Ishikawa (cell line): ENCODE data around the gene KIF5B.

Experiments
- CREB1 ChIP-seq: IDR thresholded peaks from 2 replicates; pipeline ENCODE4 v1.6.1; 2012; ENCODE audit warnings: low read depth
- EP300 ChIP-seq: IDR thresholded peaks from 2 replicates; pipeline ENCODE4 v1.6.1; 2012; ENCODE audit warnings: borderline replicate concordance
- FOXM1 ChIP-seq: IDR thresholded peaks from 2 replicates; pipeline ENCODE4 v1.6.1; 2012; ENCODE audit warnings: low read depth, borderline replicate concordance
- MAX ChIP-seq: IDR thresholded peaks from 2 replicates; pipeline ENCODE4 v1.6.1; 2012
- NFIC ChIP-seq: IDR thresholded peaks from 2 replicates; pipeline ENCODE4 v1.6.1; 2012
- TAF1 ChIP-seq: IDR thresholded peaks from 2 replicates; pipeline ENCODE4 v1.6.1; 2012; ENCODE audit warnings: low read depth, mild to moderate bottlenecking
- TCF12 ChIP-seq: IDR thresholded peaks from 2 replicates; pipeline ENCODE4 v1.6.1; 2012; ENCODE audit warnings: low read depth
- TEAD4 ChIP-seq: IDR thresholded peaks from 2 replicates; pipeline ENCODE4 v1.6.1; 2012
- USF1 ChIP-seq: IDR thresholded peaks from 2 replicates; pipeline ENCODE4 v1.6.1; 2012
- ZBTB7A ChIP-seq: IDR thresholded peaks from 2 replicates; pipeline ENCODE4 v1.6.1; 2012; ENCODE audit warnings: low read depth
- TF ChIP-seq, protein P1 (sequence below): IDR thresholded peaks from 2 replicates; pipeline ENCODE4 v1.6.1; 2012; ENCODE audit warnings: low read depth, mild to moderate bottlenecking

Gene KIF5B

GRCh38 chr10:31962826-31963588 is 93.2 kb downstream of the KIF5B start:
- TF ChIP-seq, protein P1, sequence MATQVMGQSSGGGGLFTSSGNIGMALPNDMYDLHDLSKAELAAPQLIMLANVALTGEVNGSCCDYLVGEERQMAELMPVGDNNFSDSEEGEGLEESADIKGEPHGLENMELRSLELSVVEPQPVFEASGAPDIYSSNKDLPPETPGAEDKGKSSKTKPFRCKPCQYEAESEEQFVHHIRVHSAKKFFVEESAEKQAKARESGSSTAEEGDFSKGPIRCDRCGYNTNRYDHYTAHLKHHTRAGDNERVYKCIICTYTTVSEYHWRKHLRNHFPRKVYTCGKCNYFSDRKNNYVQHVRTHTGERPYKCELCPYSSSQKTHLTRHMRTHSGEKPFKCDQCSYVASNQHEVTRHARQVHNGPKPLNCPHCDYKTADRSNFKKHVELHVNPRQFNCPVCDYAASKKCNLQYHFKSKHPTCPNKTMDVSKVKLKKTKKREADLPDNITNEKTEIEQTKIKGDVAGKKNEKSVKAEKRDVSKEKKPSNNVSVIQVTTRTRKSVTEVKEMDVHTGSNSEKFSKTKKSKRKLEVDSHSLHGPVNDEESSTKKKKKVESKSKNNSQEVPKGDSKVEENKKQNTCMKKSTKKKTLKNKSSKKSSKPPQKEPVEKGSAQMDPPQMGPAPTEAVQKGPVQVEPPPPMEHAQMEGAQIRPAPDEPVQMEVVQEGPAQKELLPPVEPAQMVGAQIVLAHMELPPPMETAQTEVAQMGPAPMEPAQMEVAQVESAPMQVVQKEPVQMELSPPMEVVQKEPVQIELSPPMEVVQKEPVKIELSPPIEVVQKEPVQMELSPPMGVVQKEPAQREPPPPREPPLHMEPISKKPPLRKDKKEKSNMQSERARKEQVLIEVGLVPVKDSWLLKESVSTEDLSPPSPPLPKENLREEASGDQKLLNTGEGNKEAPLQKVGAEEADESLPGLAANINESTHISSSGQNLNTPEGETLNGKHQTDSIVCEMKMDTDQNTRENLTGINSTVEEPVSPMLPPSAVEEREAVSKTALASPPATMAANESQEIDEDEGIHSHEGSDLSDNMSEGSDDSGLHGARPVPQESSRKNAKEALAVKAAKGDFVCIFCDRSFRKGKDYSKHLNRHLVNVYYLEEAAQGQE = peak; percentile 53; the same call in 1 of the 2 replicates
- TF ChIP-seq FOXM1 (no peak), CREB1 (no peak), TAF1 (no peak), USF1 (peak; percentile 60), TEAD4 (no peak)

DNA sequence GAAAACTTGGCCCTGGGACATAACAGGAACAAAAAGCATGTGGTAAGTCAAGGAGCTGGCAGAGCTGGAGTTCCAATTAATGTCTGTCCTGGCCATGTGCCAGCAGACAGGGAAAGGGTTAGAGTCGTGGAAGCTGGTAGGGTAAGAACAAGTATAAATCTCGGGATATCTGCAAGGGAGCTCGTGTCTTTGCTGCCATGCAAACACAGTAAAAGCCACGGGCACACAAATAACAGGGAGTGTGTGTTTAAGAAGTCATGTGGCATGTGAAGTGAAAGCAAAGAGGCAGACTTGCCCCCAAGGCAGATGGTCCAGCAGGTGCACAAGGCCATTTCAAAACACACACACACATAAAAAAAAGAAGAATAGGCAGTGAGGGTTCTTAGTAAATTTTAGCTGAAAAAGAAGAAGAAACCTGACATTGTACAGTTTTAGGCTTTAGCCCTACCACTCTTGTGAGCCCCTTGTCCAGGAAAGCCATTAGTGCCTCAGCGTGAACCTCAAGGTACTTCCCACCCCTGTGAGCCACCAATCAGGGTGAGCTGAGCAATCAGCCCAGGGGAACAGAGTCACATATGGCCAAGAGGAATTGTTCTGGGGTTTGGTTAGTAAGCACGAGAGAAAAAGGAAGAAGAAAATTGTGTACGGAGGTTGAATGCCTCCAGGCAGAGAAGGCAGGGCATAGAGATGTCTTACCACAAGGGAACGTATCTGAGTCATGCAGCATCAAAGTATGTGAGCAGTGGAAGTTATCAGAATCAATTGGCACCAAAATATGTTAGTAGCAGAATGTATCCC is 94.7 kb downstream of the KIF5B start:
- TF ChIP-seq TCF12 = no peak
- TF ChIP-seq, protein P1 = no peak
- TF ChIP-seq EP300 = no peak
- TF ChIP-seq NFIC = 0 out of 2 replicates have a peak, but pooled peaks have one; percentile 37

GRCh38 chr10:31959461-31960173 is 96.6 kb downstream of the KIF5B start:
- no peak for TF ChIP-seq ZBTB7A
- no peak for TF ChIP-seq TEAD4
- no peak for TF ChIP-seq MAX
